Right atrium auricular region (tissue), 2 donors: ENCODE data around the gene SCYL2. TPM values are rescaled to one million over a fixed set of nuclear protein-coding genes. Genes with fewer than 3 reads are reported as not detected.

Experiments
- DNase-seq: peaks from one replicate; pipeline ENCODE4 v3.0.0-alpha.2; 2019; ENCODE audit warnings: low spot score
- H3K27ac ChIP-seq, 2 donors: fragments of 200-600 bp; sonication (generic); 1 replicate in 1 of 2; 2 replicates in 1 of 2; pipeline ENCODE4 v1.5.1; 2016 to 2019
- H3K27me3 ChIP-seq, 2 donors: fragments of 200-600 bp; sonication (generic); one replicate each; pipeline versions ENCODE4 v1.5.1 to v1.6.0; 2017 to 2019
- H3K36me3 ChIP-seq: fragments of 200-600 bp; sonication (generic); one replicate; pipeline ENCODE4 v1.5.1; 2016
- H3K4me1 ChIP-seq, 2 donors: fragments of 200-600 bp; sonication (generic); one replicate each; pipeline versions ENCODE4 v1.5.1 to v1.6.0; 2017 to 2019
- H3K4me3 ChIP-seq, 2 donors: fragments of 200-600 bp; sonication (generic); 1 replicate in 1 of 2; 2 replicates in 1 of 2; pipeline ENCODE4 v1.5.1; 2017 to 2019; ENCODE audit warnings: mild to moderate bottlenecking in 1 of 2, moderate library complexity in 1 of 2
- H3K9me3 ChIP-seq, 2 donors: fragments of 200-600 bp; sonication (generic); one replicate each; pipeline ENCODE4 v1.5.1; 2019
- CTCF ChIP-seq, 2 donors: fragments of 200-600 bp; sonication (generic); IDR thresholded peaks; one replicate each; pipeline ENCODE4 v1.5.1; 2019; ENCODE audit warnings: antibody characterized with exemption in 2 of 2
- total RNA-seq, 2 donors: library from RNA; depleted of rRNA; stranded (reverse); fragments of >200 nt; gene quantifications; one replicate each; pipeline ENCODE4 v1.1.0, GENCODE V29; 2016

The SCYL2 gene
- total RNA-seq, 2 donors from 2014 or later: 21.1 to 36.9 TPM

- H3K27me3 ChIP-seq: no peaks in the 10 kb centered on the region
- no peak overlapping the region for H3K4me3 ChIP-seq
- H3K27ac ChIP-seq: no peak overlapping the region
Observed at GRCh38 chr12:100375038-100375735, 108.2 kb downstream of the SCYL2 start.

DNA sequence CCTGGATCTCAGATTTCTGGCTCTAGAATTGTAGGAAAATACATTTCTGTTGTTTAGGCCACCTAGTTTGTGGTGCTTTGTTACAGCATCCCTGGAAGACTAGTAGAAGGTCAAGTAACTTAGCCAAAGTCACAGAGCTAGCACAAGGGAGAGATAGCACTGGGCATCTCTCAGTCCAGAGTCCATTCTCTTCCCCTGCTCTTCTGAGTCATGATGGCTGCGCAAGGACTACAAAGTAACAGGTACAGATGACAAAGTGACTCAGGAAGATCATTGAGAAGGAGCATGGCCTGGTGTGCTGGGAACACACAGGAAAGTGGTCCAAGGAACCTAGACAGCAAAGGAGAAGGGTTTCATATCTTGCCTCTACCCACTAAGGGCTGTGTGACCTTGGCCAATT is 109.2 kb downstream of the SCYL2 start:
- no peak overlapping the region for H3K27ac ChIP-seq
- H3K27me3 ChIP-seq: no peaks in the 10 kb centered on the region
- H3K9me3 ChIP-seq: no peaks in the 10 kb centered on the region
- TF ChIP-seq CTCF (IDR thresholded peaks at IDR 0.05): no peak
- peaks cover 0 to 6% of the 10 kb centered on the region in 2 donors for H3K4me1 ChIP-seq
- H3K4me3 ChIP-seq: no peak overlapping the region
- no peaks in the 10 kb centered on the region for H3K36me3 ChIP-seq
- no peak for DNase-seq

More at GRCh38 chr12:100375038-100375735, 108.2 kb downstream of the SCYL2 start:
- no peaks in the 10 kb centered on the region for H3K36me3 ChIP-seq
- no peak for TF ChIP-seq CTCF (IDR thresholded peaks at IDR 0.05)
- peak; percentile 82 for DNase-seq
- H3K9me3 ChIP-seq: no peaks in the 10 kb centered on the region
- H3K4me1 ChIP-seq: peaks cover 0 to 6% of the 10 kb centered on the region in 2 donors

DNA sequence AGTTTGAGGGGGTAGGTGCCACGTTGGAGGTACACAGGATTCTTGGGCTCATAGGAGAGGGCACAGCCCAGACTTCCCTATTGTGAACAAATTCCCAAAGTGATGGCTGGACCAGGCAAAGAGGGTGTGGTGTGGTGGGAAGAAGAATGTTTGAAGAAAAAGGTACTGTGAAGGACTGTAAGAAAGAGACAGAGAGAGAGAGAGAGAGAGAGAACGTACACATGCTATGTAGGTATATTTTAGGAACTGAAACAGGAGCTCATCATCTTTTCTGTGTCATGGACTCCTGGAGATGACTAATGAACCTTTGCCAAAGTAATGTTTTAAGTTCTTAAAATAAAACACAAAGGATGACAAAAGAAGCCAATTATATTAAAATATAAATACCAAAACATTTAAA is 114.4 kb downstream of the SCYL2 start:
- DNase-seq: no peak
- H3K27ac ChIP-seq: no peak overlapping the region
- no peaks in the 10 kb centered on the region for H3K27me3 ChIP-seq
- no peaks in the 10 kb centered on the region for H3K36me3 ChIP-seq
- H3K4me3 ChIP-seq: no peak overlapping the region
- H3K4me1 ChIP-seq: no peaks in the 10 kb centered on the region
- no peak for TF ChIP-seq CTCF (IDR thresholded peaks at IDR 0.05)
- no peaks in the 10 kb centered on the region for H3K9me3 ChIP-seq

GRCh38 chr12:100382338-100382737 is 115.4 kb downstream of the SCYL2 start:
- DNase-seq: no peak
- Histone ChIP-seq H3K27me3 (no peaks in the 10 kb centered on the region), H3K36me3 (no peaks in the 10 kb centered on the region), H3K4me1 (no peaks in the 10 kb centered on the region), H3K27ac (no peak overlapping the region), H3K9me3 (no peaks in the 10 kb centered on the region), H3K4me3 (no peak overlapping the region)
- TF ChIP-seq CTCF (IDR thresholded peaks at IDR 0.05): no peak

GRCh38 chr12:100383586-100384558 is 116.9 kb downstream of the SCYL2 start:
- Histone ChIP-seq H3K27me3 (no peaks in the 10 kb centered on the region), H3K36me3 (no peaks in the 10 kb centered on the region), H3K4me1 (no peaks in the 10 kb centered on the region), H3K9me3 (no peaks in the 10 kb centered on the region), H3K4me3 (no peak overlapping the region), H3K27ac (no peak overlapping the region)
- no peak for DNase-seq
- no peak for TF ChIP-seq CTCF (IDR thresholded peaks at IDR 0.05)
